ENCODE measurements around the gene KCNMB1. TPM values are rescaled to one million over a fixed set of nuclear protein-coding genes. Genes with fewer than 3 reads are reported as not detected.

Gene KCNMB1, protein sequence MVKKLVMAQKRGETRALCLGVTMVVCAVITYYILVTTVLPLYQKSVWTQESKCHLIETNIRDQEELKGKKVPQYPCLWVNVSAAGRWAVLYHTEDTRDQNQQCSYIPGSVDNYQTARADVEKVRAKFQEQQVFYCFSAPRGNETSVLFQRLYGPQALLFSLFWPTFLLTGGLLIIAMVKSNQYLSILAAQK
- under 1 TPM; 0.30 to 0.83 TPM for total RNA-seq
- polyA plus RNA-seq (ENCODE audit: insufficient read length in 2 of 2), result 1 to 10 TPM; 1.6 to 2.7 TPM
- long read RNA-seq, donor 1, full-length matches to known transcripts, result 1 of 1 reads
- long read RNA-seq, donor 1, partial matches to known transcripts, result 0 of 1 reads
- long read RNA-seq, donor 1, other reads (novel, unspliced or antisense), result 0 of 1 reads
- long read RNA-seq, donor 2, result 0 reads
- long read RNA-seq, donor 3, result 0 reads
- long read RNA-seq, donor 4, full-length matches to known transcripts, result 3 of 3 reads
- long read RNA-seq, donor 4, partial matches to known transcripts, result 0 of 3 reads
- long read RNA-seq, donor 4, other reads (novel, unspliced or antisense), result 0 of 3 reads

DNA sequence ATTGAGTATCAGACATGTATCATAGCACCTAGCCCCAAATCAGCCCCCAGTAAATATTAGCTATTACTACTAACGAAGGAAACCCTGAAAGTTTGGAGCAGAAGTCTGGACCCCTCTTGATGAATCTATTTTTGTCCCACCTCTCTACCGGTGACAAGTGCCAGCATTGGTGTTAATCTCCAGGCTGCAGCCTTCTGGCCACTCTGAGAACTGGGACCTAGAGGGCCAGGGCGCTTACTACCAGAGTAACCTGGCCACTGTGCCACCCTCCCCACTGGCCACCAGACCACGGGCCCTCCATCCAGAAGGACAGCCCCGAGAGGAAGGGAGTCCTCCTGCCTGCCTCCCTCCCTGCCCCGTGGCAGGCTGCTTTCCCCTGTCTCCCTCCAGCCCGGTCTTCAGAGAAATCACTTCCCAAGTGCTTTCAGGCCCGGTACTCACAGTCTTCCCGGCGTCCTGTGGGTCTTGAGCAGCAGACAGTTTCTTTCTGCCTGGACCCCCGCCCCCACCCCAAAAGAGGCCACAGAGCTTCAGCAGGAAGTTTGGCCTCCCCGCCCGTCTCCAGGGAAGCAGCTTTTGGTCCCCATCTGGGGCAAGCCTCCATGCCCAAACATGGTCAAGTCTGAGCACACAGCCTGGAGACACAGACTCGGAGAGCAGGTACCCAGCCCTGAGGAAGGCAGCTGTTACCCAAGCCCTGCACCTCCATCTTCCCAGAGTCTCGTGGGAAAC, at the start of gene KCNMB1:
KCNMB1 (minus strand) TSS at position 550 of the 732 bp plus-strand sequence. CDS start 3,920 bp downstream, outside the sequence.
- DNase-seq (ENCODE audit: low read depth in 4 of 6, low spot score in 6 of 6), result no peak
- no peak within 1 kb of the TSS for H3K27ac ChIP-seq (ENCODE audit: low read depth, low read length)
- H3K36me3 ChIP-seq (ENCODE audit: control insufficient read depth, insufficient read depth, low read length), result no peaks in the 10 kb centered on the region
- H3K4me1 ChIP-seq (ENCODE audit: control insufficient read depth, insufficient read depth, low read length), result peaks cover 28% of the 10 kb centered on the region
- WGBS (ENCODE audit: insufficient coverage), result 57% methylated on average over 14 of the region's 15 CpGs
- H3K27me3 ChIP-seq (ENCODE audit: control insufficient read depth, insufficient read depth, low read length), result no peaks in the 10 kb centered on the region
- no peak within 1 kb of the TSS for H3K4me3 ChIP-seq (ENCODE audit: low read depth, low read length)
- no peaks in the 10 kb centered on the region for H3K9me3 ChIP-seq (ENCODE audit: control insufficient read depth, insufficient read depth, low read length)

DNA sequence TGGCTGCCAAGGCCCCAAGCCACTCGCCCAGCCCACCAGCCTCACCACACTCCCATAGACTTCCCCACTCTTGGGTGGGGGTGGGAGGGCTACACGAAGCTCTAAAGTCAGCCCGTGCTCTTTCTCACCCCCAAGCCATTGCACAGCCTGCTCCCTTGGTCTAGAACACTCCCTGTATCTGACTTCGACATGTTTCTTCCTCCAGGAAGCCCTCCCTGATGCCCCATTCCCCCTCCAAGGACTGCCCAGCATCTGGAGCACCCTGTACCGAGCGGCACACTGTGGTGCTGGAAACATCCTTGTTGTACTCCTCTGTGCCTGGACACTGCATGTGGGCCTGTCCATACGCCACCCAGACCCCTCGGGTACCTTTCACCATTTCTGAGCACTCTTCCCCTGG, 49.4 kb upstream of the KCNMB1 start:
- no peak for DNase-seq (ENCODE audit: low read depth in 4 of 6, low spot score in 6 of 6)
- H3K36me3 ChIP-seq (ENCODE audit: control insufficient read depth, insufficient read depth, low read length), result no peaks in the 10 kb centered on the region
- 89% methylated on average over 4 of the region's 8 CpGs for WGBS (ENCODE audit: insufficient coverage)
- H3K4me3 ChIP-seq (ENCODE audit: low read depth, low read length), result no peak overlapping the region
- H3K9me3 ChIP-seq (ENCODE audit: control insufficient read depth, insufficient read depth, low read length), result no peaks in the 10 kb centered on the region
- peaks cover 43% of the 10 kb centered on the region for H3K4me1 ChIP-seq (ENCODE audit: control insufficient read depth, insufficient read depth, low read length)
- no peak overlapping the region for H3K27ac ChIP-seq (ENCODE audit: low read depth, low read length)
- H3K27me3 ChIP-seq (ENCODE audit: control insufficient read depth, insufficient read depth, low read length), result no peaks in the 10 kb centered on the region

DNA sequence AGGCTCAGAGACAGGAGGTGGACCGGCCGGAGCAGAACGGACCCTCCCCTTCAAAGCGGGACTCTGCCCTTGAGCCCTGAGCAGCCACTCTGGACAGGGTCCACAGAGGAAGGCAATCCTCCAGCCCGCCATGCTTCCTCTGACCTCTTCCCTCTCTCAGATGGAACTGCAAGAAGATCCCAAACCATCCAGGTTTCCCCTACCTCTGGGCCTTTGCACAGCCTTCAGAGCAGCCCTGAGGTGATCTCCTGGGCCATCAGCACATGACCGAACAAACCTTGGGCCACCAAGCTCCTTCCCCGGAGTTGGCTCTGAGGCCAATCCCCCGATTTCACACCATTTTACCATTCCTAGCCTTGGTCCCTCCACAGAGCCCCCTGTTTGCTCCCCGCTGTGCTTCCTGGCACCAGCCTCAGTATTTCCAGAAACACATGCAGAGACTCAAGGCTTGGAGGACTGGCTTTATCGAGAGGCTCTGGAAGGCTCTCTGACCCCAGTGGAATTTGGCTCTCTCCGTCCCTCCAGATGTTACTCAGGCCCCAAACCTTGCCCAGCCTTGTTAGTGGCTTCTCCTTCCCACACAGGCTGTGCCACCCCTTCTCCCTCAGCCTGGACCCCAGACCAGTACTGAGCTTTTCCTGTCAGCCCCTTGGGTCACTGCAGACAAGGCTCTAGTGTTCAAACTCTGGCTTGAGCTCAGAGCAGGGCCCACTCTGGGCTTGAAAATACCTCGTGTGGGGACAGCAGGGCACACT, 48.6 kb upstream of the KCNMB1 start:
- Histone ChIP-seq H3K27me3 (ENCODE audit: control insufficient read depth, insufficient read depth, low read length) (no peaks in the 10 kb centered on the region), H3K27ac (ENCODE audit: low read depth, low read length) (no peak overlapping the region), H3K4me3 (ENCODE audit: low read depth, low read length) (no peak overlapping the region), H3K36me3 (ENCODE audit: control insufficient read depth, insufficient read depth, low read length) (no peaks in the 10 kb centered on the region), H3K4me1 (ENCODE audit: control insufficient read depth, insufficient read depth, low read length) (peaks cover 43% of the 10 kb centered on the region), H3K9me3 (ENCODE audit: control insufficient read depth, insufficient read depth, low read length) (no peaks in the 10 kb centered on the region)
- DNase-seq (ENCODE audit: low read depth in 4 of 6, low spot score in 6 of 6), result no peak
- WGBS (ENCODE audit: insufficient coverage), result 84% methylated on average over 12 of the region's 12 CpGs

DNA sequence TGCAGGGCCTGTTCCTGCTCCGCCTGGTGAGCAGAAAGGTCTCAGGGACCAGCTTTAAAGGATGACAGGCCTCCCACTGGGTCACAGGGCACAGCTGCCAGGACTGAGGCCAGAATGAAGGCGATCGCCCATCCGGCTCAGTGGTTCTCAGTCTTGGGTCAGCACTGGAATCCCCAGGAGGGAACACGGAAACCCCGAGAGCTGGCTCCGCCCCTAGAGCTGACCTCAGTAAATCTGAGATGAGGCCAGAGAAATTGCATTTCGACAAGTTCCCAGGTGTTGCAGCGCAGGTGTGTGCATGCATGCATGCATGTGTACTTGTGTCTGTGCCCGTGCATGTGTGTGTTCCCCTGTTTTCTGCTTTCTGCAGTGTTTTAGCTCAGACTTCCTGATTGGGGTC, 47.2 kb upstream of the KCNMB1 start:
- no peak for DNase-seq (ENCODE audit: low read depth in 4 of 6, low spot score in 6 of 6)
- H3K9me3 ChIP-seq (ENCODE audit: control insufficient read depth, insufficient read depth, low read length), result no peaks in the 10 kb centered on the region
- no peak overlapping the region for H3K4me3 ChIP-seq (ENCODE audit: low read depth, low read length)
- no peak overlapping the region for H3K27ac ChIP-seq (ENCODE audit: low read depth, low read length)
- H3K36me3 ChIP-seq (ENCODE audit: control insufficient read depth, insufficient read depth, low read length), result no peaks in the 10 kb centered on the region
- H3K4me1 ChIP-seq (ENCODE audit: control insufficient read depth, insufficient read depth, low read length), result peaks cover 45% of the 10 kb centered on the region
- WGBS (ENCODE audit: insufficient coverage), result 85% methylated on average over 10 of the region's 10 CpGs
- H3K27me3 ChIP-seq (ENCODE audit: control insufficient read depth, insufficient read depth, low read length), result no peaks in the 10 kb centered on the region

DNA sequence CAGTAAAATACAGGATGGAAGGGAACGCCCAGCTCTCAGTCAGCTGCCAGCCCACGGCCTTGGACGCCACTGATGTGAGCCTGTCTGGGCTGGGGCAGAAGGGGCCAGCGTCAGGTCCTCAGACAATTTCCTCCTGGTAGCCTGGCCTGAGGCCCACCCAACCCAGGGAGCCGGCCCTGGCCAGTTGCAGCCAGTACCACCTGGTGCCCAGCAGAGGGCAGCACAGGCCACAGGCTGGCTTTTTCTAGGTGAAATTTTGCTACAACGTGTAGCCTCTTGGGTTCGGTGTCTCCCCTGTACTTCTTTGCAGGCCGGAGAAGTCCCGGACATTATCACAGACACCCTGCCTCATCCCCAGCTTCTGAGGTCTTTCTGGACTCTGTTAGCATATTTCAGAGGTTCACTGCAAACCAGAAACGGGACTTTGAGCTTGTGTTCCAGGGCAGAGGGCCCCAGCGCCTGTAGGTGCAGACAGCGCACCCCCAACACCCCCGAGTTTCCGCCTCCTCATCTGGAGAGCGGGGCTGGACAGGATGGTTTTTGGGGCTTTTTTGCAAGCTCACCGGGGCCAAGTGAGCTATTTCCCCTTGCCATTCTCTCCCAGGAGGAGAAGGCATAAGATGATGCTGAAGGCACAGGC, 45.9 kb upstream of the KCNMB1 start:
- peak in 4 of 6 donors; percentile 48 to 92 (median 78) for DNase-seq (ENCODE audit: low read depth in 4 of 6, low spot score in 6 of 6)
- Histone ChIP-seq H3K27me3 (ENCODE audit: control insufficient read depth, insufficient read depth, low read length) (no peaks in the 10 kb centered on the region), H3K9me3 (ENCODE audit: control insufficient read depth, insufficient read depth, low read length) (no peaks in the 10 kb centered on the region), H3K4me3 (ENCODE audit: low read depth, low read length) (no peak overlapping the region), H3K36me3 (ENCODE audit: control insufficient read depth, insufficient read depth, low read length) (no peaks in the 10 kb centered on the region), H3K4me1 (ENCODE audit: control insufficient read depth, insufficient read depth, low read length) (peaks cover 47% of the 10 kb centered on the region), H3K27ac (ENCODE audit: low read depth, low read length) (no peak overlapping the region)
- 20% methylated on average over 11 of the region's 16 CpGs for WGBS (ENCODE audit: insufficient coverage)

DNA sequence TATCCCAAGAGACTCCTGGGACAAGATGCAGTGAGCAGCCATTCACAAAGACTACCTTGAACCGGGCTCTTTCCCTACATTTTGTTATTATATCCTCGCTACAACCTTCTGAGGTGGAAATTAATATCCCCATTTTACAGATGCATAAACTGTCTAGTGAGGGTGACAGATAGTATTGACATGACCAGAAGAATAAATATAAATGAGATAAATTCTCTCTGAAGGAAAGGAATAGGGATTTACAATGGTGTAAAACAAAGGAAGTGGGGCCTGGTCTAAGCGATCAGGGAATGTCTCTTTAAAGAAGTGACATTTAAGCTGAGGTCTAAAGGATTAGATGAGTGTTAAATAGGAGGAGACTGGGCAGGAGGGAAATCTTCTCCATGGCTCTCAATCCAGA, 43.5 kb upstream of the KCNMB1 start:
- Histone ChIP-seq H3K27me3 (ENCODE audit: control insufficient read depth, insufficient read depth, low read length) (no peaks in the 10 kb centered on the region), H3K4me1 (ENCODE audit: control insufficient read depth, insufficient read depth, low read length) (peaks cover 27% of the 10 kb centered on the region), H3K9me3 (ENCODE audit: control insufficient read depth, insufficient read depth, low read length) (no peaks in the 10 kb centered on the region), H3K36me3 (ENCODE audit: control insufficient read depth, insufficient read depth, low read length) (no peaks in the 10 kb centered on the region), H3K4me3 (ENCODE audit: low read depth, low read length) (no peak overlapping the region), H3K27ac (ENCODE audit: low read depth, low read length) (no peak overlapping the region)
- no peak for DNase-seq (ENCODE audit: low read depth in 4 of 6, low spot score in 6 of 6)
- no CpG with 5 or more reads among the region's 3 CpGs for WGBS (ENCODE audit: insufficient coverage)

DNA sequence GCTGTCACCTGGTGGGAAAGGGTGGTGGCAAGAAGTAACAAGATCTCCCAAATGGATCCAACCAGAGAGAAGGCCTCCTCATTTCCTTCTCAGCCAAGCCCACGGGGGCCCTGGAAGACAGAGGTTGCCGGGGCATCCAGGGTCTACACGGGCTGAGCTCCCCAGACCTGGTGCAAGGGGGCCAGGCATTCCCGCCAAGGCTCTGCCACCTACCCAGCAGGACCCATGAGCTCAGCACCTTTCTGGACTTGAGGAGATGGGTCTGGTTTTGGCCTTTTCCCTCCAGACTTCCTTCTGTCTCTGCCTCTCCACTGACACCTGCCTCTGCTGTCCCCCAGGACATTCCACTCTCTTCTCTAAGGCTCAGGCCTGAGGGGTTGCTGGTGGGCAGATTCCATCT, 42.4 kb upstream of the KCNMB1 start:
- no peak for DNase-seq (ENCODE audit: low read depth in 4 of 6, low spot score in 6 of 6)
- Histone ChIP-seq H3K4me3 (ENCODE audit: low read depth, low read length) (no peak overlapping the region), H3K27me3 (ENCODE audit: control insufficient read depth, insufficient read depth, low read length) (no peaks in the 10 kb centered on the region), H3K36me3 (ENCODE audit: control insufficient read depth, insufficient read depth, low read length) (no peaks in the 10 kb centered on the region), H3K27ac (ENCODE audit: low read depth, low read length) (no peak overlapping the region), H3K4me1 (ENCODE audit: control insufficient read depth, insufficient read depth, low read length) (peaks cover 34% of the 10 kb centered on the region), H3K9me3 (ENCODE audit: control insufficient read depth, insufficient read depth, low read length) (no peaks in the 10 kb centered on the region)
- 95% methylated on average over 4 of the region's 4 CpGs for WGBS (ENCODE audit: insufficient coverage)

DNA sequence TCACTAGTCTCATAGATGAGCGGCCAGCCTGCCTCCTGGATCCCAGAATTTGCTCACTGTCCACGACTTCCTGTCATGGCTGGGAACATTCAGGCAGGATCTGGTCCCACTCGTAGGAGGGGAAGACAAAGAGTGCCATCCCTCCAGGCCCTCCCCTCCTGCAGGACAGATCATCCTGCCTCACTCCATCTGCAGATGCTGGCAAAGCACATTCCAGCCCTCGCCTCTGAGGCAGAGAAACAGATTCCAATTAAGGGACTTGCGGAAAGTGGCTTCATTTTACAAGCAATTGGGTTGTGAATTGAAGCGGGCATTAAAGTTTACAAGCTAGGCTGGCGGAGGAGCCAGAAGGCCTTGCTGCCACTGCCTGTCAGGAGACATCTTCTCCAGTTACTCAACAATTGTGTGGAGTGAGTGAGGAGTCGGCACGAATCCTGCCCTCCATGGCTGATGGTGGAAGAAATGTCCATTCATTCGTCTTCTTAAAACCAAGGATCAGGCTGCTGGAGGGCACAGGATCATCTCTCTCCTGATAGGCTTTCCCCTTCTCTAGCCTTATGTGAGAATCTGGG, 41.8 kb upstream of the KCNMB1 start:
- peaks cover 34% of the 10 kb centered on the region for H3K4me1 ChIP-seq (ENCODE audit: control insufficient read depth, insufficient read depth, low read length)
- DNase-seq (ENCODE audit: low read depth in 4 of 6, low spot score in 6 of 6), result peak in 2 of 6 donors; percentile 37 to 87
- H3K27ac ChIP-seq (ENCODE audit: low read depth, low read length), result no peak overlapping the region
- no peaks in the 10 kb centered on the region for H3K36me3 ChIP-seq (ENCODE audit: control insufficient read depth, insufficient read depth, low read length)
- WGBS (ENCODE audit: insufficient coverage), result 61% methylated on average over 3 of the region's 10 CpGs
- no peaks in the 10 kb centered on the region for H3K9me3 ChIP-seq (ENCODE audit: control insufficient read depth, insufficient read depth, low read length)
- H3K27me3 ChIP-seq (ENCODE audit: control insufficient read depth, insufficient read depth, low read length), result no peaks in the 10 kb centered on the region
- H3K4me3 ChIP-seq (ENCODE audit: low read depth, low read length), result no peak overlapping the region

DNA sequence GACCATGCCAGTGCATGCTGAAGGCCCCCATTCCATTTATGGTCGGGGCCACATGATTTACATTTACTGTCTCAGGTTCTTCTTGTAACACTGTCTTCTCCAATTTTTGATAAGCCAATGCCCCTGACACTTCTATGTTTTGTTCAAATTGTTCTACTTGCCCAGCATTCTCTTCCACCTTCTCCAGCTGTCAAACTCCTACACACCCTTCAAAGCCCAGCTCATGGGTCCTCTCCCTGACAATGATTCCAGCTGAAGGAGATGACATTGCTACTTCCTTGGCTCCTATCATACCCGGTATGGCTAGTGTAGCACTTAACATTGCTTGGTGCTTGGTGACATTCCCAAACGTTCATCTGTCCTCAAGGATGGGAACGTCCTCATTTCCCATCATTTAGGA, 41.1 kb upstream of the KCNMB1 start:
- no peak overlapping the region for H3K27ac ChIP-seq (ENCODE audit: low read depth, low read length)
- H3K4me3 ChIP-seq (ENCODE audit: low read depth, low read length), result no peak overlapping the region
- H3K27me3 ChIP-seq (ENCODE audit: control insufficient read depth, insufficient read depth, low read length), result no peaks in the 10 kb centered on the region
- no peaks in the 10 kb centered on the region for H3K9me3 ChIP-seq (ENCODE audit: control insufficient read depth, insufficient read depth, low read length)
- peaks cover 28% of the 10 kb centered on the region for H3K4me1 ChIP-seq (ENCODE audit: control insufficient read depth, insufficient read depth, low read length)
- 100% methylated on average over 2 of the region's 4 CpGs for WGBS (ENCODE audit: insufficient coverage)
- H3K36me3 ChIP-seq (ENCODE audit: control insufficient read depth, insufficient read depth, low read length), result no peaks in the 10 kb centered on the region
- DNase-seq (ENCODE audit: low read depth in 4 of 6, low spot score in 6 of 6), result no peak

Measured in spinal cord (tissue), 10 donors.